Anterior cingulate cortex (tissue), 58 donors: ENCODE results near the gene SOWAHC.
"Not testable (repeated sequence)": the region's sequence is repeated elsewhere in the genome, so short reads cannot be mapped to it uniquely, and the experiment has no call there.

Experiments
- DNase-seq, 58 donors: peaks; one replicate each; lab custom pipeline; 2025; lab: John Stamatoyannopoulos, UW

The SOWAHC gene

GRCh38 chr2:109640000-109640399 is 25.8 kb downstream of the SOWAHC start:
- DNase-seq: not testable (repeated sequence)

GRCh38 chr2:109644571-109645275 is 30.6 kb downstream of the SOWAHC start:
- peak in 6 of 58 donors; percentile 2 to 26 (median 6) for DNase-seq

GRCh38 chr2:109645412-109646184 is 31.4 kb downstream of the SOWAHC start:
- DNase-seq: no peak

- DNase-seq: no peak
Observed at GRCh38 chr2:109646961-109647360, 32.8 kb downstream of the SOWAHC start.

DNA sequence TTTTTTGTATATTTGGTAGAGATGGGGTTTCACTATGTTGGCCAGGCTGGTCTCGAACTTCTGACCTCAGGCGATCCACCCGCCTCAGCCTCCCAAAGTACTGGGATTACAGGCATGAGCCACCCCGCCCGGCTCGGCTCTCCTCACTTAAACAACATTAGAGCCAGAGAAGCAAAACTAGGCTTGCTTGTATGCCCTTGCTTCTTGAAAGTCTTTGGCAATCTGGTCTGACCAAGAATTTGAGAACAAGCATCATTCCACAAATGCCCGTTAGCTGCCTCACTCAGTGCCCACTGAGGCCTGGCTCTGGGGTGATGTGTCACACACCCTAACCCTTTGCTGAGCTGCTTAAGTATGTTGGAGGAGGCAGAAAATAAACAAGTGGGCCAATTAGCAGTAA is 33.5 kb downstream of the SOWAHC start:
- no peak for DNase-seq

DNA sequence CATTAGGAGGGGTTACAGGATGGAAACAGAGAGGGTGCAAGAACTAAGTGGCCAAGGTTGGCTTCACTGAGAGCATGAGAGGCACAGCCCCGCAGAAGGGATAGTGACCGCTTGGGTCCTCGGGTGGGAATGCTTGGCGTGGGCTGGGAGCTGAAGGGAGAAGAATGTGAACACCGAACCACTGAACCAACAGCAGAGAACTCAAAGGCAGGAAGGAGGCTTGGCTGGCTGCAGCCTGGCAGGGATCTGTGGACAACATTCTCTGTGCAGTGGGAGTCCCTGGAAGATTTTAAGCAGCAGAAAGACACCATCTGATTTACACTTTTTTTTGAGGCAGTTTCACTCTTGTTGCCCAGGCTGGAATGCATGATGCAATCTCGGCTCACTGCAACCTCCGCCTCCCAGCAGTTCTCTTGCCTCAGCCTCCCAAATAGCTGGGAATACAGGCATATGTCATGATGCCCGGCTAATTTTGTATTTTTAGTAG is 33.9 kb downstream of the SOWAHC start:
- peak in 4 of 58 donors; percentile 3 to 8 (median 4) for DNase-seq

DNA sequence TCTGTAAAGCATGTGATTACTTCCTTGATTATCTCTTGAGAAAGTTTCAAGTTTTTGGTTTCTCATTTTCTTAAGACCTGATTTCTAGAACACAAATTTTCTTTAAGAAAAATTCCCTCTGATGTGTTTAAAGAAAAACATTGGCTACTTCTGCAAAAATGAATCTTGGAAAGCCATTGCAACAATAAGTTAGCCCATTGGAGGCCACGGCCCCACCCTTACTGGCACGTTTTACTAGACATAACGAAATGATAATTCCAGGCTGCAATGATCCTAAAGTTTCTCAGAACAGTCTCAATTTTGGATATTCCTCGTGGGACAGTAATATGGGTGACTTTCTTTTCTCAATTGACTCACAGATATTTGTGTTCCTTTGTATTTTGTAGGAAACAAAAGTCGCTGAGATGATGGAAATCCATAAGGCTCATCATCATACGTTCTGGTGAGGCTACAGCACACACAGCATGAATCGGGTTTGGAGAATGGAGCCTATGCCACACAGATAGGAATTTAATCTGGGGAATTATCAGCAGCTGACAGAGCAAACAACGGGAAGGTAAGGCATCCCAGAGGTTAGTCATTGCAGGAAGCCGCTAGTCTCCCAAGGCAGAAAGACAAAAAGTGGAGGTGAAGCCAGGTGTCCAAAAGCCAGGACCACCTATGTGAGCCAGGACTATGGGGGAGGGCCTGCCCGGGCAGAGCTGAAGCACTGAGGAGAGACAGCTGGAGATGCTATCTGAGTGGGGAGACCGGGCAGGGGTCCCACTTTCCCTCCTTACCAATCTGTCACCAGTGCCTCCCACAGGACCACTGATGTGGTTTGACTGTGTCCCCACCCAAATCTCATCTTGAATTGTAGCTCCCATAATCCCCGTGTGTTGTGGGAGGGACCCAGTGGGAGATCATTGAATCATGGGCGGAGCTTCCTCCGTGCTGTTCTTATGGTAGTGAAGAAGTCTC is 35.9 kb downstream of the SOWAHC start:
- DNase-seq: no peak

DNA sequence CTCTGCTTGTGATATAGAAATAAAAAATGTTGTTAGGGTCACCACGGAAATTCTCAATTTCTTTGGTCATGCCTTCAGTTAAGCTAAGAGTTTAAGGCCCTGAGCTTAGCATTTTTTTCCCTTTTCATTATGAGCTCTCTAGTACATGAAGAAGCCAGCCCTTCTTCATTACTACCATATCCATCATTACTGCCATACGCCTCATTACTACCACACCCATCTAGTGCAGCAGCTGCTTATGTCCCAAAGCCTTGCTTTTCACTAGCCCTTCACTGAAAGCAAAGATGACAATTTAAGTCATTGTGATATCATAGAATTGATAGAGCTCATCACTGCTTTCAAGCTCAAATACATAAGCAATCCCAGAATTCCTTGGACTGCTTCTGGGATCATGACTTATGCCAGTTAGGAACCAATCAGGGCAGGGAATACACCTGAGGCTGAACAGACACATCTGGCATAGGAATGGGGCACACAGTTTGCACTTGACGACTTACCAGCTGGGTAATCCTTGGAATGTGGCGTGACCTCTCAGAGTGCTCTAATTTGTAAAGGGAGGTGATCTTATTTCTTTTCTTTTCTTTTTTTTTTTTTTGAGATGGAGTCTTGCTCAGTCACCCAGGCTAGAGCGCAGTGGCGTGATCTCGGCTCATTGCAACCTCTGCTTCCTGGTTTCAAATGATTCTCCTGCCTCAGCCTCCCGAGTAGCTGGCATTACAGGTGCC is 40.3 kb downstream of the SOWAHC start:
- no peak for DNase-seq

DNA sequence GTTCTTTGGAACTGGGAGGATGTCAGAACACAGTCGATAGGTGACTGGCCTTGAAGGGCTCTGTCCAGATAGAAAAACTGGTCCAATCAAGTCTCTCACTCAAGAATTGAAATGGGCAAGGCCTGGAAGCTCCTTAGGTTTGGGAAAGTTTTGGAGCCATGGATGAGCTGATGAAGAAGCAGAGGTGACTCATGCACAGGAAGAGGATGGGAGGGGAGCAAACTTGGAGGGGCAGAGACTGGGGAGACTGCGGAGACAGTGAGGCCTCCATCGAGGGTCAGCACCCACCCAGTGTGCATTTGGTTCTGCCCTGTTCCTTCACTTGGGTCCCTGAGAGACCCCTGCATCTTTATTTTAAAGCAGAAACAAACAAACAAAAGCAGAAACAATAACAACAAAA is 41.1 kb downstream of the SOWAHC start:
- DNase-seq: no peak

GRCh38 chr2:109659396-109660045 is 45.4 kb downstream of the SOWAHC start:
- no peak for DNase-seq

DNA sequence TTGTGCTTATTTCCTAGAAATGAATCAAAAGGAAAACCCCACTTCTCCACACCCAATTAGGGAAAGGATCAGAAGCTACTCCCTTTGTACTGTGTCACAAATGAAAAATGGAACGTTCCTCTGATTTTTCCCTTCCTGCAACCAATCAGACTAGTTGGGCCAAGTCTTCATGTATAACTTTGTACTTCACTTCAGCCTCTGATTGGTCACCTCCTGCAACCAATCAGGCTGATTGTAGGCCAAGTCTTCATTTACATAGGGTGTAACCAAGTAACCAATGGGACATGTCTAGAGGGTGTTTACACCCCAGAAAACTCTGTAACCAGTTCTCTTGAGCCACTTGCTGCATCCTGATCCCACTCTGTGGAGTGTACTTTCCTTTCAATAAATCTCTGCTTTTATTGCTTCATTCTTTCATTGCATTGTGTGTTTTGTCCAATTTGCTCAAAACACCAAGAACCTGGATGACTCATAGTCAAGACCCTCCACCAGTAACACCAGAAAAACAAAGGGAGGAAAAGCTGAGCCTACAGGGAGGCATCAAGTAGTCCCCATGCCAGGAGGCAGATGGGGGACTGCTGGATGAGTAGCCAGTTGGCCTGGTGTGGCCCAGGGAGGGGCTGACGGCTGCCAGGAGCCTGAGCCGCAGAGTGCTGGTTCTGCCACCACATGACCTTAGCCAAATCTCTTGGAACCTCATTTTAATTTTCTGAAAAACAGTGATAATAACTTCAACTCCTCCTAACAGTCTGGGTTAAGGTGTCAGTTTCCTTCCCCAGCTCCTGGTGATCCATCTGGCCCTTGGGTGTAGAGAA is 46.1 kb downstream of the SOWAHC start:
- no peak for DNase-seq

DNA sequence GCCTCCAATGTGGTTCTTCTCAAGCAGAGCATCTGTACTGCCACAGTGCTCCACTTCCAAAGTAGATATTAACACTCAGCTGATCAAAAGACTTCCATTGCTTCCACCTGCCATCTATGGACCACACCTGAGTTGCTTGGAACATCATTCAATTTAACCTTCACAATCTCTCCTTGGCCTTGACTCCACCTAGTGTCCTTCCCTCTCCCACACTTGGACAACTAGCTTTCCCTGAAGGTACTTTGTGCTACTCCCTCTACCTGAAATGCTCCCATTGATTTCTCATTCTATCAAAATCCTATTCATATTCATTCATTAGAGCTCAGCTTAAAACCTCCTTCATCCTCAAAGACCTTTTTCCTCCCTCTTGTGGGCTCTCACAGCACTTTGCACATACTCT is 48.7 kb downstream of the SOWAHC start:
- DNase-seq: no peak

DNA sequence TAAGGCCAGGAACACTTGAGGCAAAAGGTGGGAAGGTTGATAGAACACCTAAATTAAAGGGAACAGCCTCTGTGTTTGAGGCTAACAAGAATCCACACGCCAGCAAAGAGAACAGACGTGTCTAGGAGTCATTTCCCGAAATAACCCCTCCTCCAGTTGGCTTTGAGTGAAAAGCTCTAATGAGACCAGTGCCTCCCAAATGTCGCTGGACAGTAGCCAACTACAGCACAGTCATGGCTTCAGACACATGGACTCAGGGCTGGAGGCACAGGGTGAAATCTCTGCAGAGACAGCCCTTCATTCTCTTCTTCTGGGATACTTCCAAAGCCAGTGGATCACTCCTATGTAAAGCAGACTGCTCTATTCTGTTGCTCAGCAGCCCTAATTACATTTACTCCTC is 49.6 kb downstream of the SOWAHC start:
- peak in 48 of 58 donors; percentile 2 to 81 (median 40) for DNase-seq

- DNase-seq: no peak
Observed at GRCh38 chr2:109666466-109666865, 52.3 kb downstream of the SOWAHC start.
